GM12874 (cell line): Measurements from ENCODE around the gene ADCY4.

Experiments used
- CTCF ChIP-seq: IDR thresholded peaks from 2 replicates; pipeline ENCODE4 v1.5.1; 2011; ENCODE audit warnings: low read depth, mild to moderate bottlenecking, control low read depth, low read length, moderate library complexity; ENCODE audit not compliant: insufficient read depth

ADCY4 gene

DNA sequence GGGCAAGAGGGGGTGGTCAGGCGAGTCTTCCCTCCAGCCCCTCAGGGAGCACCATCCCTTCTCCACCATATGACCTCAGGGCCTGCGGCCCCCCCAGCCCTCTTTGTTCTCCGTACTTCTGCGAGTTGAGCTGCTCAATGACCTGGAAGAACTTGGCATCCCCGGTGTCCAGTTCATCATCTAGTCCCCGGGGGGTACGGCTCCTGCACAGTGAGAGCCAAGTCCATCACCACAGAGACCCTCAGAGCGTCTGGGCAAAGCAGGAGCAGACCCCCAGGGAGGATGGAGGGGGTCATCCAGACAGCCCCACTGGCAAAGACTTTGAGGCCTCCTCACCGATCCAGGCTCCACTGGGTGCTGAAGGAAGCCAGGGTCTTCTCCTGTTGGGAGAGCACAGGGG, 8.9 kb downstream of the ADCY4 start:
- no peak for TF ChIP-seq CTCF

DNA sequence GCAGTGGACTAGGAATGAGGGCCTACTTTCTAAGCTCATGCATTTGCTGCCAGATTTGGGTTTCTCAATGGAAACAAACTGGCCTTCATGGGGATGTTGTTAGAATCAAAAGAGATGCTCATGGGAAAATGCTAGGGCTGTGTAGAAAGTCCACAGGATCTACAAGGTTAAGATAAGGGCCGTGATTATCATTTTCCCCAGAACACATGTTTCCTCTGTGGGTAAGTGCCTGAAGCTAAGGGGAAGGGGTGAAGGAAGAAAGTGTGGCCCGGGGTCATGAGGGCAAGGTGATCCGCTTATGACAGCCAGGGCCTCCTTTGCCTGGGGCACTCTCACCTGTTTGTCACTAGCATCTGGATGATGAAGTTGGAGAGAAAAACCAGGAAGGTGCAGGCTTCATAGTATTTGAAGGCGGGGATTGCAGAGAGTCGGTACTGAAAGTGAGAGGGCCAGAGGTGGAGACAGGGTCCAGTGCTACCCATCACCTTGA, 9.8 kb downstream of the ADCY4 start:
- no peak for TF ChIP-seq CTCF

DNA sequence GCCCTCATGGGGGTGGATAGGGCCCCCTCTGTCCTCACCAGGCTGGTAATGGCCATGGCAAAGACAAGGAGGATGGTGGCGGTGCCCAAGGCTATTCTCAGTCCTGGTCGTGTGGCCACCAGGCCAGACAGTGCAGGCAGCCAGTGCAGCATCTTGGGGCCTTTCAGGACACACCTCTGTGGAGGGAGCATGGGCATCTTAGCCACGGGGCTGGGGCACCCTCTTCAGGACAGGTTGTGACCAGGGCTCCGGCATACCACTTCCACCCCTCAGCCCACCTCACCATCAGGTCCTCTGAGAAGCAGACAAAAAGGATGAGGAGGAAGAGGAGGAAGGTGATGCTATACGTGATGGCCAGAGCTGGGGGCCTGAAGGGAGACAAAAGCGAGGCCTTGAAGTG, 10.8 kb downstream of the ADCY4 start:
- TF ChIP-seq CTCF, result no peak

GRCh38 chr14:24323341-24323740, 11.5 kb downstream of the ADCY4 start:
- TF ChIP-seq CTCF, result no peak

DNA sequence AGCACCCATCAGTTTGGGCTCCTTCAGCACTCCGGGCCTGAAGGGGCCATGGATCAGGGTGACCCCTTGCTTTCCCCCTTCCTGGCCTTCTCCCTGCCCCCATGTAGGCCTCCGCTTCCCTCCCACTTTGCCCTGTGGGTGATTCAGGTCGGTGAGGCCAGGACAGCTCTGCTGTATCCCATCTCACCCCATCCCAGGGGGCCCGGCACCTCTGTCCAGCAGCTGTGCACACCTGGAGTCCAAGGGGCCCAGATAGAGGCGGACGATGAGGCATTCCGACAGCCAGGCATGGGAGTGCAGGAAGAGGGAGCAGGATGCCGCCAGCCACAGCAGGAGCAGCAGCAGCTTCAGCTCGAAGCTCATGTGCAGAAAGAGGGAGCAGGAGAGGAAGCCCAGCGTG, 12.2 kb downstream of the ADCY4 start:
- no peak for TF ChIP-seq CTCF

GRCh38 chr14:24321212-24321975, 13.5 kb downstream of the ADCY4 start:
- no peak for TF ChIP-seq CTCF

DNA sequence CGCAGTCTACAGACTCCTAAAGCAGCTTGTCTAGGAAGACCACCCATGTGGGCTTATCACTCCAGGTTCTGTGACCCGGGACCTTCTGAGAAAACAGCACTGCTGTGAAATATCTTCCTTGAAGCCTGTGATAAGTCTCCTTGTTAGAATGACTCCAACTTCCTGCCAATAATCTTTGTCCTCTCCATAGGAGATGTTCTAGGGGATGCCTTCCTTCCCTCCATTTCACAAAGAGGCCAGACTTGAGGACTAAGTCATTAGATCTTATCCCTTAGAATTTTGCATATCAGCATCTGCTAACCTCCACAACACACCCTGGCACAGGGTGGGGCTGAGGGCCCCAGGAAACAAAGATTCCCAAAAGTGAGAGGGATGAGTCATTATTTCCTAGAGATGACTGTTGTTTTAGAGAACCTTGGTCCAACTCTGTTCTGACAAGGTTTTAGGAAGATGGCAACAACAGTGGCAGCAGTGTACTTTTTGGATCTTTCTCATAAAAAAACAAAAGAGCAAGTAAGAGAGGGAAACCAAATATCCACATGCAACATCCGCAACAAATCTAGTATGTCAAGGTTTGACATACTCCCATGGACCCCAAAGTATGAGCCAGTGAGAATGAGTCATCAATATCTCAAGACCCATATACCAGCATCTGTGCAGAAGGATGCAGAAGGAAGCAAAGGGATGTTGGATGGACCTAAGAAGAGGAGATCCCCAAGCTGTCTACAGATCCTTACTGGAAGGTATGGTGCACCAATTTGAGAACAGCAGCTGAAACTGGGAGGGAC, 17.5 kb downstream of the ADCY4 start:
- TF ChIP-seq CTCF, result no peak
